Esophagus mucosa (tissue), 1 donor: Measurements from ENCODE around the gene SYNGR1. TPM values are rescaled to one million over a fixed set of nuclear protein-coding genes. Genes with fewer than 3 reads are reported as not detected.
"Not testable (repeated sequence)": the region's sequence is repeated elsewhere in the genome, so short reads cannot be mapped to it uniquely, and the experiment has no call there.

Source experiments
- ATAC-seq: fragments of 200-7000 bp; cut with Tn5 transposase; one replicate; pipeline ENCODE4 v1.9.1; 2020
- total RNA-seq: library from RNA; stranded (reverse); gene quantifications from one replicate; pipeline ENCODE4 v1.2.4, GENCODE V29; 2023
- donor health status: DM: yes; HTN: yes; CAD: no.

SYNGR1 gene
- total RNA-seq, 1 donor from 2014 or later: 23.0 TPM

- no peak for ATAC-seq
Observed at GRCh38 chr22:39409516-39410029, 59.8 kb downstream of the SYNGR1 start.

GRCh38 chr22:39410264-39410663 is 60.5 kb downstream of the SYNGR1 start:
- no peak for ATAC-seq

- ATAC-seq: not testable (repeated sequence)
Observed at GRCh38 chr22:39411828-39412365, 62.1 kb downstream of the SYNGR1 start.

- not testable (repeated sequence) for ATAC-seq
Observed at GRCh38 chr22:39413204-39413603, 63.4 kb downstream of the SYNGR1 start.

GRCh38 chr22:39414377-39414776 is 64.6 kb downstream of the SYNGR1 start:
- ATAC-seq: peak; percentile 90

GRCh38 chr22:39414886-39415285 is 65.1 kb downstream of the SYNGR1 start:
- no peak for ATAC-seq

- ATAC-seq: no peak
Observed at GRCh38 chr22:39415506-39415905, 65.7 kb downstream of the SYNGR1 start.

- no peak for ATAC-seq
Observed at GRCh38 chr22:39416319-39416718, 66.5 kb downstream of the SYNGR1 start.

- ATAC-seq: no peak
Observed at GRCh38 chr22:39417641-39418040, 67.8 kb downstream of the SYNGR1 start.

GRCh38 chr22:39418696-39419095 is 68.9 kb downstream of the SYNGR1 start:
- no peak for ATAC-seq

- no peak for ATAC-seq
Observed at GRCh38 chr22:39419096-39419495, 69.3 kb downstream of the SYNGR1 start.

- no peak for ATAC-seq
Observed at GRCh38 chr22:39419911-39420310, 70.1 kb downstream of the SYNGR1 start.

- no peak for ATAC-seq
Observed at GRCh38 chr22:39421691-39422090, 71.9 kb downstream of the SYNGR1 start.

- no peak for ATAC-seq
Observed at GRCh38 chr22:39422101-39422500, 72.3 kb downstream of the SYNGR1 start.

GRCh38 chr22:39422721-39423120 is 72.9 kb downstream of the SYNGR1 start:
- no peak for ATAC-seq

- ATAC-seq: no peak
Observed at GRCh38 chr22:39423976-39424375, 74.2 kb downstream of the SYNGR1 start.

- no peak for ATAC-seq
Observed at GRCh38 chr22:39426380-39427043, 76.7 kb downstream of the SYNGR1 start.

- ATAC-seq: no peak
Observed at GRCh38 chr22:39427751-39428596, 78.2 kb downstream of the SYNGR1 start.

- no peak for ATAC-seq
Observed at GRCh38 chr22:39428597-39429071, 78.8 kb downstream of the SYNGR1 start.

GRCh38 chr22:39429186-39429585 is 79.4 kb downstream of the SYNGR1 start:
- no peak for ATAC-seq

- no peak for ATAC-seq
Observed at GRCh38 chr22:39429916-39430575, 80.3 kb downstream of the SYNGR1 start.

- no peak for ATAC-seq
Observed at GRCh38 chr22:39430576-39431150, 80.9 kb downstream of the SYNGR1 start.
